Measurements from ENCODE around the gene PDE6C. TPM values are rescaled to one million over a fixed set of nuclear protein-coding genes. Genes with fewer than 3 reads are reported as not detected.
"Not testable (repeated sequence)": the region's sequence is repeated elsewhere in the genome, so short reads cannot be mapped to it uniquely, and the experiment has no call there.

The PDE6C gene
- total RNA-seq, 1 experiment from 2014 or later = not detected

DNA sequence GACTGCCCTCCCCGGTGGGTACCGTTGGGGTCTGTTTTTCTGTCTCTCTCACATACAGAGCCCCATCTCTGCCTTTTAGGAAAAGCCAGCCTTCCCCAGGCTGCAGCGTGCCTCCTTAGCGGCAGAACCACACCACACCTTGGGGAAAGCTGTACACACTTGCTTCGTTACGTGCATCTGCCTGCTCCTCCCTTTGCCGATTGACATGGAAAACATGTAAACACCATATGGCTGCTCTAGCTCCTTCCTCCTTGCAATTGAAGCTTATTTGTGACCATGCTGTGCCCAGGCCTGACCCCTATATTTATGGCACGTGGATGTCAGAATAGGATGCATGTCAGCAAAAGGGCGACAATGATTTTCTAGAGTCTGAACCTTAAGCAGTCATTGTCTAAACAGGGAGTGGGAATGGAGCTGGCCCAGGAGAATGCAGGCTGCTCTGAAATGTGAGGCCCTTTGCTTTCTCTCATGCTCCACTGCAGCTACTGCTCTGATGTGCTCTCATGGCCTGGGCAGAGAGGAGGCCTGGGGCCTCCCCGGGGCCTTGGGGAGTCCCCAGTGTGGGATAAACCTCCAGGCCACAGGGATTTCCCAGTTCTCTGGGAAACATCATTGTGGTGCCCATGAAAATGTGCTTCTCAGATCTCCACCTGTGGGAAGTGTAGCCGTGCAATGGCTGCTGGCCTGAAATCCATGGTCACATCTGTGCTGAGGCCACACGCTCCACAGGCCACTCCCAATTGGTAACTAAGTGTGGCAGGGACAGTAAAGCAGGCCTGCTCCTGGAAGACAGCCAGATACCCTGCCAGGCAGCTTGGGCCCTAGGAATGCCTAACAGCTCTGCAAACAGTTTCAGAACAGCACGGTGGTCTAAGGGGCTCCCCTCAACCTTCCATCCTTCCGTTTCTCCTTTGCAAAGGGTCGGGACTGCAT lies 18.6 kb downstream of the PDE6C start:
- DNase-seq (ENCODE audit: low spot score) = no peak

DNA sequence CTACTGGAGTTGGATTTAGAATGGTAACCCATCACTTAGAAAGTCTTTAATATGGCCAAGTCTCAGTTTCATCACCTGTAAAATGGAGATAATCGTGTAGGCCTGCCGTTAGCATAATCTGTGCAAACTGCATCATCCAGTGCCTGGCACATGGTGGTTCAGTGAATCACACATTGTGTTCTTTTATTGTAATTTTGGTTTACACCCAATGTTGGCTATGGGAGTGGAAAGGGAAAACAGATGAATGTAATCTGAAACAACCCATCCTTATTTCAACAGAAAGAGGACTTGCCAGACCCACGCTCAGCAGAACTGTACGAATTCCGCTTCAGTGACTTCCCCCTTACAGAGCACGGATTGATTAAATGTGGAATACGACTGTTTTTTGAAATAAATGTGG lies 27.5 kb downstream of the PDE6C start:
- DNase-seq (ENCODE audit: low spot score) = no peak

DNA sequence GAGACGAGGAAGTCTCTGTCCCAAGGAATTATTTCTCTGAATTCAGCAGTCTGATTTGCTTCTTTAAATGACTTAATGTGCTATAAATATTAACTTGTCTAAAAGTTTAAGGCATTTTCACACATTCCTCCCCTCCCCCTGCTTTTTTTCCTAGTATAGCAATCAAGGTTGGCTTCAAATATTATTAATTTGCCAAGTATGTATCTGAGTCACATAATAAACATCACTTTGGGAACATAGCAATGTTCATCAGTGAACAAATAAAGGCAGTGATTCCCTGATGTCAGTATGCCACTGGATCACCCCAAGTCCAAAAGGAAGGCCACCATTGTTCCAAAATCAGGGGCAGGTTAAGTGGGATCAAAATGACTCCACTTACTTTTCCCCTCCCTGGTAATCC lies 40.5 kb downstream of the PDE6C start:
- DNase-seq (ENCODE audit: low spot score) = peak; percentile 21

DNA sequence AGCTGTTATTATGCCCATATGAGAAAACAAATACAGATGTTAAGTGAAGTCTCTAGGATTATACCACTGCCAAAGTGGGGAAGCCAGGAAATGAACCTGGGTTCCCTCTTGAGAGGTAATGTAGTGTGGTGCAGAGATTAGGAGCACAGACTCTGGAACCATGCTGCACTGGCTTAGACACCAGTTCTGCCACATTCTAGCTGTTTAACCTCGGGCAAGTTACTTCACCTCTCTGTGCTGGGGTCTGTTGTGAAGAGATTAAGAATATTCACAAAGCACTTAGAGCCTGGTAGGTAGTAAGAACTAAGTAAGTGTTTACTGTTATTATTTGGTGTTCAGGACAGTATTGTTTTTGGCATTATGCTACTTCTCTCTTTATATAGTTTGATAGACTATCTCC lies 41.9 kb downstream of the PDE6C start:
- DNase-seq (ENCODE audit: low spot score) = no peak

DNA sequence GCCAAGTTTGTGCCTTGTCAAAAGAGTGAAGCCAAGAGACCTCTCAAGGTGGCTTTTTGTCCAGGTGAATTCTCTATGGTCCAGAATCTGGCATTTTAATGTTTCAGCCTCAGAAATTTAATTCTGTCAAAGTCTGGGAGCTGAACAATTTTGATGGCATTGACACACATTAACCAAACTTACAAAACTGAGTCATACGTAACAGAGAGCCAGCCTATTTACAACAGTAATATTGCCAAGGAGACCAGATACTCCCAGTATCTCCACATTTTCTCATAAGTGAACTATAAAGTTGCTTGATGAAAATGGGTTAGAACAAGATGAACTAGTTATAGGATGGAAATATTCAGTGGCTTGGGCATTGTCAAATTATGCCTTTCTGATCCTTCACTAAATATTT lies 43.8 kb downstream of the PDE6C start:
- DNase-seq (ENCODE audit: low spot score) = no peak

DNA sequence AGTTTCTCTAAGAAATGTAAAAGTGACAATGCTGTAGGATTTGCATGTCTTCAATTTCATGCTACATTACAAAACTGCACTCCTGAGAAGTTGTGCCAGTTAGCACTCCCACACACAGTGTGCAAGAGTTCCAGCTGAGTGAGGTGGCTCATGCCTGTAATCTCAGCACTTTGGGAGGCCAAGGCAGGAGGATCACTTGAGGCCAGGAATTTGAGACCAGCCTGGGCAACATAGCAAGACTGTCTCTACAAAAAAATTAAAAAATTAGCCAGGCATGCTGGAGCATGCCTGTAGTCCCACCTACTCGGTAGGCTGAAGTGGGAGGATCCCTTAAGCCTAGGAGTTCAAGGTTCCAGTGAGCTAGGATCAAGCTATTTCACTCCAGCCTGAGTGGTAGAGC lies 45.4 kb downstream of the PDE6C start:
- no peak for DNase-seq (ENCODE audit: low spot score)

DNA sequence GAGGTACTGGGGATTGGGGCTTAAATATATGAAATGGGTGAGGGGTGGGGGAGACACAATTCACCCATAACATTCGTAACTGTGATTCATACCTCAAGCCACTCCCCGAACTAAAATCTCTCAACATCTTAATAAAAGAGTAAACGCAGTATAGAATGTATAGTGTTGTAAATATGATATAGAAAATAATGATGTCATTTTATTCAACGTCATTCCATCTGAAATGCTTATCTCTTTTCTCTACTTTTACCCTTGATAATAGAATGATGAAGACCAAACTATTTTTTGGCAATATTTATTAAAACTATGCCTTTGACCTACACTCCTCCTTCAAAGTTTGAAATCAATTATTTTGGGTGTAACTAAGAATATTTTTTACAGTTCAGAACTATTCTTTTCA lies 53.7 kb downstream of the PDE6C start:
- no peak for DNase-seq (ENCODE audit: low spot score)

DNA sequence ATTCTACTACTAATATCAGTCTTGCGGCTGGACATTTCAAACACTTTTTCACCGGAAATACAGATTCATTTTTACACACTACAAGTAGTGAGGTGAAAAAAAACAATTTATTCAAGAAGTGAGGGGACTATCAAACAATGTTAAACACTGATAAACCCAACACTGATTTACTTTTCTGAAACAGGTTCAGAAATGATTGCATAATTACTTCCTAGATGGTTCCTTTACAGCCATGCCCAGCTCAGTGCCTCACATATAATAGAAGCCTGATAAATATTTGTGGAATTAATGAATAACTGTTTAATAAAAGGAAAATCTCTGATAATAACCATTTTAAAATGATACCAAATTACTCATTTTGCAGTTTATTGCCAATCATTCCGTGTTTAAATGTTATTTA lies 55.5 kb downstream of the PDE6C start:
- no peak for DNase-seq (ENCODE audit: low spot score)

DNA sequence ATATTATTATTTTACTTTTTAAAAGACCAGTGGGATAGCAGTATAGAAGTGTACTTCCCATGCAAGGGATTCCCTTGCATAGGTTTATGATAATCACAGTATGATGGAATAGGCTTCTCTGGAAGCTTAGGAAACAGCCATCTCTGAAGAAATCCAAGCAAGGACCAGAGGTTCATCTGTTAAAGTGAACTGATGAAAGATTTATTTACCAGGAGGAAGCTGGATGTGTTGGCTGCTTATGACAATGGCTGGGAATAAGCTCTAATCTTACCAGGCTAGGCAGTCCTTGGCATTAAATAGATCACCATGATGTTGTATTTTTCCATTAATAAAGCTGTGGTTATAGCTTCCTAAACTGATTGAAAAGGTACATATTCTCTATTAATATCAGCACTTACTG lies 58.0 kb downstream of the PDE6C start:
- DNase-seq (ENCODE audit: low spot score) = no peak

DNA sequence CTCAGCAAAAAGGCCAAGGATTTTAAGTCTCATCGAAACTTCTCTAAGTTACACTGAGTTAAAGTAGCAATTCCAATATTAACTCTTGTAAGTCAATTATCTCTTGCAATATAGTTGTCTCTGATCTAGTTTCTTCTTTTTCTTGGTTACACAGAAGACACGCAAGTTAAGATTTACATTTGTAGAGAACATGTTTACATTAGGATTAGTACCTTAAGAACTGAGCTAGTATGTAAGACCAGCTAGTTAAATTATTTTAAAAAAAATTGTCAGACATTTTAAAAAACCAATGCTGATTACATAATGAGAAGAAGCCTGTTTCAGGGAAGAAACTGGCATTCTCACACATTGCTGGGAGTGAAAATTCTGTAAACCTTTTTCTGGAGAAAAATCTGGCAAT lies 58.7 kb downstream of the PDE6C start:
- DNase-seq (ENCODE audit: low spot score) = no peak

DNA sequence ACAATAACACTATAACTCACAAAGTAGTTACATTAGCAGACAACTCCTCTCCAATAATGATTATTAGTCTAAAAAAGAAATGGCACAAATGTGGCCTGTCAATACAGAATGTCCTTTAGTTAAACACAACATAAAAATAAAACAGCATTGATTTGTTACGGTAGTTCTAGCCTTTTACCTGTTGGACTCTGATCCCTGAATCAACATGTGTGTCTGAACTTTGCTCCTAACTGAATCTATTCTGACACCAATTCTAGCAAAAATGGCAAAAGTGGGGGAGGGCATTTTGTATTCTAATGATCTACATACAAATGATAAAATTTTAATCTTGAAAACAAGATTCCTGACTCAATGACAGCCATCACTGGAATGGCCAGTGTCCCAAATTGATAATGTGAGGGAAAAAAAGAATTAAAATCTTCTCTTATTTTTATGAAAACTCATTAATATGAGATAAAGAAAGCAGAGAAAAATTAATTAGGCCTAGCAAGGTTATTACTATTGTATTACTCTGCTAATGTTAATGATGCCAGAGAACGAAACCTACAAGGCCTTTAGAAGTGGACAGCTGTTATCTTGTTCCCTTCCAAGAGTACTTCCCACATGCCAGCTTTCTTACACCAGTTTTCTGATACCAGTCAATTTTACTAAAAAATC lies 59.8 kb downstream of the PDE6C start:
- DNase-seq (ENCODE audit: low spot score) = no peak

DNA sequence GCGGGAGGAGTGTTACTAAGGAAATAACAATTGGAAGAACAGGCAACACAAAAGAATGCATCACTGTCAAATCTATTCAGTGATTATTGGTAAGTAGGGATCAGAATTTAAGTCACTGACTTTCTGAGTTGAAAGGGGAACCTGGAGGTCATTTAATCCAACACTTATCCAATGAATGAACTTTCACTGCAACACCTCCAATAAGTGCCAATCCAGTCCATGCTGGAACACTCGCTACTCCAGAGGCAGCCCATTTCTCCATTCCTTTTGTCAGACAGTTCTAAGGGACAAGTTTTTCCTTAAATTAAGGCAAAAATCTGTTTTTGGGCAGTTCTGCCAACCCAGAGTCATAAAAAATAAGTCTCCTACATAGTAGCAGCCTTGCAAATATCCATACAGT lies 60.6 kb downstream of the PDE6C start:
- no peak for DNase-seq (ENCODE audit: low spot score)

DNA sequence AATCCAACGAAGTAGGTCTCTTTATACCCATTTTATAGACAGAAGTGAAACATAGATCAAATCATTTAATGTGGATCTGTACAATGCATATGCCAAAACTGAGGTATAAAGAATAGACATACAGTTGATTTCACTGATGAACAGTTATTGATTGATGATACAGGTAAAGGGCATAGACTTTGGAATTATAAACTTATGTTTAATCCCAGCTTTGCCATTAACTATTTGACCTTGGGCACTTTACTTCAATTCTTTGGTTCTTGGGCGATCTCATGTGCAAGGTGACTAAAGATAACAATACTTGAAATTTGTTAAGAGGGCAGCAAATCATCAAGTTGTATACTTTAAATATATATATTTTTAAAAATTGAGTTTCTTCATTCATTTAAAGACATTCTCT lies 61.5 kb downstream of the PDE6C start:
- no peak for DNase-seq (ENCODE audit: low spot score)

DNA sequence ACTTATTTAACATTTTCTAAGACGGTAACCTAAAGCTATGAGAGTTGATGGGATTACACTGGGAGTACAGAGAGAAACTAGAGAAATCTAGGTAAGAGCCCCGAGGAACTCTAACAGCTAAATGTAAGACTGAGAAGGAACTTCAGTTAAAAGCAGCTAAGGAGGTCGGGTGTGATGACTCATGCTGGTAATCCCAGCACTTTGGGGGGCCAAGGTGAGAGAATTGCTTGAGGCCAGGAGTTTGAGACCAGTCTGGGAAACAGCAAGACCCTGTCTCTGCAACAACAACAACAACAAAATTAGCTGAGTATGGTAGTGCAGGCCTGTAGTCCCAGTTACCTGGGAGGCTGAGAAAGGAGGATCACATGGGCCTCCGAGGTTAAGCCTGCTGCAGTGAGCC lies 66.0 kb downstream of the PDE6C start:
- DNase-seq (ENCODE audit: low spot score) = no peak

DNA sequence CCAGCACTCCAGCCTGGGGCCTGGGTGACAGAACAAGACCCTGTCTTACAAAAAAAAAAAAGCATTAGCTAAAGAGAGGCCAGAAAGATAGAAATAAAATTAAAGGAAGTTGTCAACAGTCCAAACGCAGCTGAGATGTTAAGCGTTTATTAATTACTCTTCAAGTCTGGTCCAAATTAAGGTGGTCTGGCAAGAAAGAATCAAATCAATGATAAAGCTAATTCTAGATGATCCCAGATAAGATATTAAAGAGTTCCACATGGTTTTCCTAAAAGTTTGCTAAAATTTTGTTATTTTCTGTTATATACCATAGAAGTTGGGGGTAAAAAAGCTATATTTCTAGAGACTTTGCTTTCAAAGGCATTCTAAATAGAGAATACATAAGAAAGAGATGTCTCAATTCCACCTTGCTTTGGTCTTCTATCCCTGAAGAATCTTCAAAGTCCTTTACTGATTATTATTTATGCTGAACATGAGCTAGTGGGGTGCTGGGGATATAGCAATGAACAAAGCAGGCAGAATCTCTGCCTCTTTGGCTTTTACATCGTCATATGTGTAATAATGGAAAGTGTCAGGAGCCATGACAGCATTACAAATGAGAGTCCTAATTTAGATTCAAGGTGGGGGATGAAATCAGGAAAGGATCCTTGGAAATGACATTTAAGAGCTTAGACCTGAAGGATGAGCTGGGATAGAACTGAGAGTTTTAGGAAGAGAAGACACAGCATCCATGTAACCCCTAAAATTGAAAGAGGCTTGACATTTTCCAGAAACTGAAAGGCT lies 66.7 kb downstream of the PDE6C start:
- DNase-seq (ENCODE audit: low spot score) = no peak

DNA sequence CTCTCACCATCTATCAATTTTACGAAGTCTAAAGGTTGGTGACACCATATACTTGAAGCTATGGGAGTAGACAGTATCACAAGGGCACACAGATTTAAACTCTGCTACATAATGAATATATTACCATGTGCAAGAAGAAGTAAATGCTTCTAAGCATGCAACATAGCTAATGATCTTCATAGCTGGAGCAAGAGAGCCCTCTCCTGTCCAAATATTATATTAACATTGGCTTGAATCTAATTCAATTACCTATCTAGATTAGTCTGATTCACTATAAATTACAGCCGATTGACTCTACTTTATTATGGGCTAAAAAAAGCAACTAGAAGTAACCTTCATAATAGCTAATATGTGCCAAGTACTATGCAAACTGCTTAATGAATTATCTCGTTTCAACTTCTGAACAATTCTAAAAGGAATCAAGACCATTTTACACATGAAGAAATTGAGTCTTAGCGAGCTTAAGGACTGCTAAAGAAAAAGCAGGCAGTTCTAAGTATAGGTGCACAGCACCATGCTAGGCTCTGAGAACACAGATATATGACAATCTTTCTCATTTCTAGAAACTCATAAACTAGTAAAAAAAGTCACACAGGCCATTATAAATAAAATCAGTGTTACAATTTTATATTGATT lies 68.2 kb downstream of the PDE6C start:
- DNase-seq (ENCODE audit: low spot score) = peak; percentile 71

DNA sequence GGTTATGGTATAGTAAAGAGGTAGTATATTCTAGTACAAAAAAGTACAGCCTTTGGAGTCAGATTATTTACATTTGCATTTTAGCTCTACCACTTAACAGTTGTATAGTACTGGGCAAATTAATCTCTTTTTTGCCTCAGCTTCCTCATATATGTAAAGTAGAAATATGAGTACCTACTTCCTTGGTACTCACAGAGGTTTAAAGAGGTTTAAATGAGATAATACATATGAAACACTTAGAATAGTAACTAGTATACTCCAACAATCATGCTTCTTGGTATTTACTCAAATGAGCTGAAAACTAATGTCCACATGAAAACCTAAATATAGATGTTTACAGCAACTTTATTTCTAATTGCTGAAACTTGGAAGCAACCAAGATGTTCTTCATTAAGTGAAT lies 75.4 kb downstream of the PDE6C start:
- DNase-seq (ENCODE audit: low spot score) = no peak

DNA sequence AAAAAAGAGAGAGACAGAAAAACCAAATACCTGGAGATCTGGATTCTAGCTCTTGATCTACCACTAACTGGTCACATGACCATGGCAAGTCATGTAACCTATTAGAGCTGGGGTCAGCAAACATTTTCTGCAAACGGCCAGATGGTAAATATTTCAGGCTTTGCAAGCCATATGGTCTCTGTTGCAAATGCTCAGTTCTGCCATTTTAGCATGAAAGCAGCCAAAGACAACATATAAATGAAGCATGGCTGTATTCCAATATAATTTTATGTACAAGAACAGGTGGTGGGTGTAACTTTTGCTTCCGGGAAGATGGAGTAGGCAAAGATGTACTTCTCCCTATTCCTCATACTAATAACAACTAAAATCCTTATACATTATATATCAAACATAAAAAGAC lies 83.4 kb downstream of the PDE6C start:
- DNase-seq (ENCODE audit: low spot score) = no peak

DNA sequence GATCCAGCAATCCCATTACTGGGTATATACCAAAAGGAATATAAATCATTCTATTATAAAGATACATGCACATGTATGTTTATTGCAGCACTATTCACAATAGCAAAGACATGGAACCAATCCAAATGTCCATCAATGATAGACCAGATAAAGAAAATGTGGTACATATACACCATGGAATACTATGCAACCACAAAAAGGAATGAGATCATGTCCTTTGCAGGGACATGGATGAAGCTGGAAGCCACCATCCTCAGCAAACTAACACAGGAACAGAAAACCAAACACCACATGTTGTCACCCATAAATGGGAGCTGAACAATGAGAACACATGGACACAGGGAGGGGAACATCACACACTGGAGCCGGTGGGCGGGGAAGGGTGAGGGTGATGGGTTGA lies 84.2 kb downstream of the PDE6C start:
- not testable (repeated sequence) for DNase-seq (ENCODE audit: low spot score)

DNA sequence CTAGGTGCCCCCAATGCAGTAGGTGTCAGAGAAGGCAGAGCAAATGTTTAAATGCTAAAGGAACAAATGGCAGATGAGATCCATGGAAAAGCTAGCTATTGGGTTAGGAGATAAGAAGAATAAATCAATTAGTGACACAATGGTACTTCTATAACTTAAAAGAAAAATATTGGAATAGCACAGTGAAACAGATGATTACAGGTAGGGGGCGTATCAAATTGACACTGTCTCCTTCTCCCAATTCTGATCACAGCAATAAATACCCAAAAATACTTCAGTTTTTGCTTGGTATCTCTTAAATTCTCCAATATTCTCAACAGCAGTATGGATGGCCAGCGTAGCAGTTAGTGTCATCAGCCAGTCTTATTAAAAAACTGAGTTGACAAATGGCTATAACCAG lies 84.9 kb downstream of the PDE6C start:
- DNase-seq (ENCODE audit: low spot score) = no peak

DNA sequence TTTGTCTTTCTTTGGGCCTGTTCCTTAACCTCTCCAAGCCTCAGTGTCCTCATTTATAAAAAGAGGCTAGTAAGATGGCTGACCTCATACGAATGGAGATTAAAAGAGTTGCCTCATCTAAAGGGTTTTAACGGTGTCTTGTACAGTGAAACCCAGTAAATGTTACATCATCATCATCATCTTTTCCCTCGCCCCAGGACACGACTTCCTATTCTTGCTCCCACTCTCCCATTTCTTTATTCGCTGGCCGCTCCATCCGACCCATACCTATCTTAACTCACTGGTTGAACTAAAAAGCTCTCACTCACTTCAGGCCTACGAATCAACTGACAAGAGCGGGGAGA lies 89.5 kb downstream of the PDE6C start:
- peak; percentile 25 for DNase-seq (ENCODE audit: low spot score)

All from A172 (cell line).